Stimulated activated CD4-positive, alpha-beta T cell treated with anti-CD3 and anti-CD28 coated beads, TNF-alpha, amount 100 ng/mL, for 4 hours (primary cell): ENCODE results near the gene AANAT.

Experiments
- DNase-seq, 3 experiments: peaks; one replicate each; pipeline ENCODE4 v3.0.0-alpha.2; 2020; ENCODE audit warnings: low read depth in 3 of 3

Gene AANAT

GRCh38 chr17:76468634-76469010 is 1.2 kb downstream of the AANAT start:
- DNase-seq, result no peak

DNA sequence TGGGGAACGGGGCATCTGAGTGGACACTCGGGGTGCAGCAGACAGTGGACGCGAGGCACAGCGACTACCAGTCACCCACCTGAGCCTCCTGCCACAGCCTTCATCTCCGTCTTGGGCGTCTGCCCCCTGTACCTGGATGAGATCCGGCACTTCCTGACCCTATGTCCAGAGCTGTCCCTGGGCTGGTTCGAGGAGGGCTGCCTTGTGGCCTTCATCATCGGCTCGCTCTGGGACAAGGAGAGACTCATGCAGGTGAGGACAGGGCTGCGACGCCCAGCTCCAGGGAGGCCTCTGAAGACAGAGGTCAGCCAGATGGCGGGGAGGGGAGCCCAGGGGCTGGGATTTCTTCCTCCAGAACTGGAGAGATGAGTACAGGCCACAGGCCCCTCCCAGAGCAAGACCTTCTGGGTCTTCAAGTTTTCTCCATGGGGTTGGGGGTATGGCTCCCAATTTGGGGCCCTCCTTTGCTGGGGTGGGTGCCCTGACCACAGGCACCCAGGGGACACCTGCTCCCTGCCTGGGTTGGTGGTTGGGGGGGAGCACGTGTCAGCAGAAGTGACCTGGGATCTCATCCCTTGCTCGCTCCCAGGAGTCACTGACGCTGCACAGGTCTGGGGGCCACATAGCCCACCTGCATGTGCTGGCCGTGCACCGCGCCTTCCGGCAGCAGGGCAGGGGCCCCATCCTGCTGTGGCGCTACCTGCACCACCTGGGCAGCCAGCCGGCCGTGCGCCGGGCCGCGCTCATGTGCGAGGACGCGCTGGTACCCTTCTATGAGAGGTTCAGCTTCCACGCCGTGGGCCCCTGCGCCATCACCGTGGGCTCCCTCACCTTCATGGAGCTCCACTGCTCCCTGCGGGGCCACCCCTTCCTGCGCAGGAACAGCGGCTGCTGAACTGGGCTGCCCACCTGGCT is 1.9 kb downstream of the AANAT start:
- DNase-seq, result no peak

GRCh38 chr17:76469991-76470739 is 2.8 kb downstream of the AANAT start:
- no peak for DNase-seq

- no peak for DNase-seq
Measured at GRCh38 chr17:76471498-76472257, 4.3 kb downstream of the AANAT start.

DNA sequence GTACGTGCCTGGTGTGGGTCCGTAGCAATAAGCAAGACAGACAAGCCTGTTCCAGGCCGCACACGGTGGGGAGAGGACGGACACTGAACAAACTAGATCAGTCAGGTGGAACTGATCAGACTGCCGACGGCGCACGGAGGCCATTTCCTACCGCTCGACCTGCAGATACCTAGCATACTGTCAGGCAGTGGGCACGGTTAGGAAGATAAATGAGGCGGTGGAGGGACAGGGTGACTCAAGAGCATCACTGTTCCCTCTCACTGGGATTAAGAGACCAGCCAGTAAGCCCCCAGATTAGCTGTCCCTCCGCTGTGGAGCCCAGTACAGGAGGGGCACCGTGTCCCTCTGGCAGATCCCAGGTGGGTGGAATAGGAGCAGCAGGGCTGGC is 4.8 kb downstream of the AANAT start:
- no peak for DNase-seq

DNA sequence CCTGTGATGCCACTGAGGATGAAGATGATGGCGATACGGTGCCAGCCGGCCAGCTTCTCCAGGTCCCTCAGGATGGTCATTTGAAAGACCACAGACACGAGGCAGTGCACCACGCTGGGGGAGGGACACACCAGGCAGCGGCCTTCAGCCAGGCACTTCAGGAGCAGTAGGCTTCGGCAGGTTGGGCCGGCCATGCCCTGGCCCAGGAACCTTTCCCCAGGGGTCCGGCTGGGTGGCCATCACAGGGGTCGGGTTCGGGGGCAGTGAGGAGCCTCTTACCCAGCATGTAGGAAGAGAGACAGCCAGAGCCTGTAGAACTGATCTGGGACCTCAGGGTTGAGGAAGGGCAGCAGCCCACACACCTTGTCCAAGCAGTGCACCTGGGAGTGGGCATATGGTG is 5.3 kb downstream of the AANAT start:
- no peak for DNase-seq

DNA sequence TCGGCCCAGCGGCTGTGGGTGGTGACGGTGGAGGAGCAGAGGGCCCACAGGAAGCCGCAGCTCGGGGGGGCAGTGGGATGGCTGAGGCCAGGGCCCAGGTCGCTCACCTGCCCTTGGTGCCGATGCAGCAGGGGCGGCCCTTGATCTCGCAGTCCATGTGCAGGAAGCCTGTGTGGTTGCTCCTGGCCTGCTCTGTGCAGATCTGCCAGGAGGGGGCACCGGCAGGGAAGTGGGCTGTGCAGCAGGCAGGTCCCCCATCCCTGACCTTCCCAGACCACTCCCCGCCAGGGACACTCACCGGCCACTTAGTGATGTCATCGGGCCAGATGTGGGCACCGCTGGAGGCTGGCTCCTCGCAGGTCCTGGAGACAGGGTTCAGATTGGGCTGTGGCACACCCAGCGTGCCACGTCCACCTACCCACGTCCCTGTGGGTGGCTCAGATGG is 6.2 kb downstream of the AANAT start:
- no peak for DNase-seq

- no peak for DNase-seq
Measured at GRCh38 chr17:76474238-76474637, 6.8 kb downstream of the AANAT start.

DNA sequence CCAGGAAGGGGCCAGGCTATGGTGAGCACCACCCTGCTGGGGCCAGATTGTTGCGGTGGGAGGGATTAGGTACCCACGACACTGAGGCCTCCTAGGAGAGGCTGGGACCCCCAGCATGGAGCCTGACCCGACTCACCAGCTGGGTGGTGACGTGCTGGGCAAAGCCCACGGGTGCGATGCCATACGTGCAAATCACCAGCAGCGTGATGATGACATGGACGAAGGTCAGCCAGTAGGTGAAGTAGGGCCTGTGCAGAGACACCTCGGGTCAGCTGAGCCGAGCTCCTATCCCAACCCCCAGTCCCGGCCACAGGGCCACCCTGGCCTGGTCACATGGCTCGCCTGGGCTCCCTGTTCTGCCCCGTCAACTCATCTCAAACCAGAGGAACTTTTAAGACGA is 7.5 kb downstream of the AANAT start:
- DNase-seq, result no peak

DNA sequence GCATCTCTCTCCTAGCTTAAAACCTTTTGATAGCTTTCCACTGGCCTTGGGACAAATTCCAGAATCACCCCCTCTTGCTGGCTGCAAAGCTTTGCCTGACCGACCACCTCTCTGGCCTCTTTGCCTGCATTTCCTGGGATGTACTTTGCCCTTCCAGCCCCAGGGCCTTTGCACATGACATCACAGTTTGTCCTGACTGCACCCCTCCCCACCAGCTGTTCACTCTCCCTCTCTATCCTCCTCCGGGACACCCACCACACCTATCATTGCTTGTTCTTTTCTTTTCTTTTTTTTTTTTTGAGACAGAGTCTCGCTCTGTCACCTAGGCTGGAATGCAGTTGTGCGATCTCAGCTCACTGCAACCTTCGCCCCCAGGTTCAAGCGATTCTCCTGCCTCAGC is 7.9 kb downstream of the AANAT start:
- DNase-seq, result no peak

DNA sequence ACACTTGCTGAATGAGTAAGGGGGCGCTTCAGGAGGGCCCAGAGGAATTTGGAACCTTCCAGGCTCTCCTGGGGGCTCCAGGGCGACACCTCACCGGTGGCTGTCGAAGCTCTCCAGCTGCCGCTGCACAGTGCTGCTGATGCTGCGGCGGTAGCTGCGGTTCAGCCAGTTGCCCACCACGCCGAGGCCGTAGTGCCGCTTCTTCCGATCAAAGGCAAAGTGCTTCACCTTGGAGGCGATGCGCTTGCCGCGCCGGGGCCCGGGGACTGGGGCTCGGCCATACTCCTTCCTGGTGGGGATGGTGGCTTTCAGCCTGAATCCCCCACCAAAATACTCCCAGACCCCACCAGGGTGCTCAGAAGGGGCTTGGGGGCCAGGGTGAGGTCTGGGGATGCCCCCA is 9.3 kb downstream of the AANAT start:
- DNase-seq, result no peak

- DNase-seq, result no peak
Measured at GRCh38 chr17:76477576-76477975, 10.2 kb downstream of the AANAT start.

DNA sequence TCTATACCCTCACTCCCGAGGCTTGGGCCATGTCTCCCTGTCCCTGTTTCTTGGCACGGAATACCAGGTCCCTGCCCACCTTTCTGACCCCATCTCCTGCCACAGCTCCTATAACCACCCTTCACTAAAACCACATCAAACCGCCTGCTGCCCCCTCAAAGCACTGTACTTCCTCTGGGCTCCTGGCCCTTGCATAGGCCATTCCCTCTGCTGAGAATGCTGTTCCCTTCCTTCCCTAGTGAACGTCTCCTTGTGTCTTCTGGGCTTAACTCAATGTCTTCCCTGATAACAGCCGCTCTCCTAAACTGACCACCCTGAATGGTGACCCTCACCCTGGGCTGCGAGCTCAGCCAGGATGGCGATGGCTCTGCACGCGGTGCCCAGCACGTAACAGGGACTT is 10.7 kb downstream of the AANAT start:
- DNase-seq, result no peak

GRCh38 chr17:76478730-76479514 is 11.5 kb downstream of the AANAT start:
- no peak for DNase-seq

GRCh38 chr17:76479515-76480060 is 12.2 kb downstream of the AANAT start:
- DNase-seq, result no peak

DNA sequence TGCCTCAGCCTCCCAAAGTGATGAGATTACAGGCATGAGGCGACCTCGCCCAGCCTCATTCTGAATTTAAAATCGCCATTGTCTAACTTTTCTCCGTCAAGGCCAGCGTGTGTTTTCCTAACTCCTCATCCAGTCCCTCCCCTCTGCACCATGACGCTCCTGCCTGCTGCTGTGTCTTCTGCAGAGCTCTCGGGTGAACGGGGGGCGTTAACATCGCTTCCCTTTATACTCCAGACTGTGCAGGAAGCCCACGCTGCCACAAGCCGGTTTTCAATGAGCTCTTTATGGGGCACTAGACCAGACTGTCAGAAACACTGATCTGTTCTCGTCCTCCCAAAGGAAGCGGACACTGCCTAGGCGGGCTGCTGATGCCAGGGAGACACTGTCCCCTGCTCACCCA is 13.2 kb downstream of the AANAT start:
- DNase-seq, result no peak

GRCh38 chr17:76481071-76481655 is 13.8 kb downstream of the AANAT start:
- no peak for DNase-seq

GRCh38 chr17:76484228-76484725 is 16.9 kb downstream of the AANAT start:
- DNase-seq, result no peak

DNA sequence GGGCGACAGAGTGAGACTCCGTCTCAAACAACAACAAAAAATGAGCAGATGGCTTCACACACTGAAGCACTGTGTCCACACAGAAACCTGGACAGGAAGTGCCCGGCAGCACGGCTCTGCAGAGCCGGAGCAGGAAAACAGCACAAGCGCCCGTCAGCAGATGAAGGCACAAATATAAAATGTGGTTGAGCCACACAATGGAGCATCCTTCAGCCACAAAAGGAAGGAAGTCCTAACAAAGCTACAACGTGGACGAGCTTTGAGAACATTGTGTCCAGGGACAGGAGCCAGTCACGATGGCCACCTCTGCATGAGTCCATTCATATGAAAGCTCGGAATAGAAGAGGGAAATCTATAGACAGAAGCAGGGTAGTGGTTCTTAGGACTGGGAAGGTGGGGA is 18.2 kb downstream of the AANAT start:
- DNase-seq, result no peak

DNA sequence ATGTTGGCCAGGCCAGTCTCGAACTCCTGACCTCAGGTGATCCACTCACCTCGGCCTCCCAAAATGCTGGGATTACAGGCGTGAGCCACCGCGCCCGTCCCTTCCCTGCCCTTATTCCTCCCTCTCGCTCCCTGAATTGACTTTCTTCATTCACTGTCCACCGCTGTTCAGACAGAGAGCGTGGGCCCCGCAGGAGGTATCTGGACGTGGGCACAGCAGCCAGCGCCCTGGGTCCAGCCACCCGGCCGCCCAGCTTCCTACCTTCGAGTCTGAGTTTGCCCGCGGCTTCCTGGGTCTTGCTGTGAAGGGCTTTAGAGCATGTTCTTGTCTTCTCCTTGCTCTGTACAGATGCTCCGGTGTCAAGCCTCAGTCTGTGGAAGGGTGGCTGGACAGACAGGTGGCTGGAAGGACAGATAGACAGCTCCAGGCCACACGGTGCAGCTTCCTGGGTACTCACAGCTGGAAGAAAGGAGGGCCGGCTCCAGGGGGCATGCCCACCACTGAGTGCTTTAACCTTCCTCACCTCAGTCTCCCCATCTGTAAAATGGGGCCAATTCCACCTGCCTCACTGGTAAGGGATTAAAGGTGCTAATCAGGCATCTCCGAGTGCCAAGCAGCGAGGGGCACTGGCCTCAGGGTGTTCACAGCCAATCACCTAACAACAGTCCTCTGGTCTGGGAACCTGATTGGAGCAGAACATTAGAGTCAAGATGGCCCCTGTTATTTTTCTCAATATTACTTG is 20.2 kb downstream of the AANAT start:
- DNase-seq, result no peak
